K562 (cell line): Measurements from ENCODE around the gene EDRF1.

Experiments
- ARHGAP35 ChIP-seq: fragments of 450-650 bp; IDR thresholded peaks from 2 replicates; pipeline ENCODE4 v1.6.1; 2018; ENCODE audit not compliant: partially characterized antibody
- ATF7 ChIP-seq: fragments of 450-650 bp; IDR thresholded peaks from 2 replicates; pipeline ENCODE4 v1.7.1; 2014; ENCODE audit warnings: mild to moderate bottlenecking, moderate library complexity
- CTCF ChIP-seq, 3 experiments: IDR thresholded peaks in 2 of 3; conservative IDR thresholded peaks in 1 of 3; 2 replicates each; pipeline ENCODE4 v1.5.1; 2011 to 2012; ENCODE audit warnings: low read length in 3 of 3, mild to moderate bottlenecking in 3 of 3, control low read depth in 2 of 3, improper control_type of control experiment in 1 of 3, inconsistent platforms in 1 of 3, low read depth in 1 of 3, mixed read lengths in 1 of 3, moderate library complexity in 1 of 3; ENCODE audit not compliant: insufficient read depth in 2 of 3
- EZH2 ChIP-seq: IDR thresholded peaks from 2 replicates; pipeline ENCODE4 v1.6.1; 2012; ENCODE audit warnings: low read depth, mild to moderate bottlenecking, inconsistent platforms, low read length, borderline replicate concordance
- HDAC6 ChIP-seq: IDR thresholded peaks from 2 replicates; pipeline ENCODE4 v1.6.1; 2012; ENCODE audit warnings: low read depth, mild to moderate bottlenecking, control low read depth, inconsistent platforms, low read length, moderate library complexity
- MCM5 ChIP-seq: fragments of 450-650 bp; IDR thresholded peaks from 2 replicates; pipeline ENCODE4 v1.6.1; 2016; ENCODE audit warnings: low read depth
- NR1H2 ChIP-seq: sonication (generic); formaldehyde crosslinking; IDR thresholded peaks from 2 replicates; pipeline ENCODE4 v1.4.0; 2020; ENCODE audit warnings: mild to moderate bottlenecking, missing genetic modification reagents
- THRAP3 ChIP-seq: fragments of 450-650 bp; IDR thresholded peaks from 2 replicates; pipeline ENCODE4 v1.6.1; 2016; ENCODE audit warnings: mild to moderate bottlenecking, inconsistent platforms, borderline replicate concordance
- USF2 ChIP-seq: sonication (generic); formaldehyde crosslinking; IDR thresholded peaks from 2 replicates; pipeline ENCODE4 v1.5.0; 2020; ENCODE audit warnings: missing genetic modification reagents

GRCh38 chr10:125711110-125711750 lies 8.3 kb upstream of the EDRF1 start:
- TF ChIP-seq ARHGAP35 (no peak), ATF7 (no peak), THRAP3 (no peak), USF2 (CRISPR knock-in tag) (no peak), HDAC6 (no peak), CTCF (IDR thresholded peaks at IDR 0.05 in 2 of 3, conservative IDR thresholded peaks at IDR 0.05 in 1 of 3; ENCODE audit: insufficient read depth in 2 of 3, low read depth in 1 of 3, low read length in 3 of 3) (no peak), MCM5 (no peak), NR1H2 (CRISPR knock-in tag) (no peak), EZH2 (no peak)
